Activated CD4-positive, alpha-beta T cell treated with anti-CD3 and anti-CD28 coated beads, Interleukin-10, Interleukin-2, amounts not matched to agents 100 ng/mL and 50 ng/mL, durations not matched to agents 16 hours and 8 hours (primary cell): ENCODE results near the gene NCKAP1.
"Not testable (repeated sequence)": the region's sequence is repeated elsewhere in the genome, so short reads cannot be mapped to it uniquely, and the experiment has no call there.

ENCODE experiments used
- DNase-seq: peaks from one replicate; pipeline ENCODE4 v3.0.0-alpha.2; 2020

The NCKAP1 gene

GRCh38 chr2:182999348-183000028 is 38.8 kb downstream of the NCKAP1 start:
- no peak for DNase-seq

GRCh38 chr2:182994228-182994912 is 43.9 kb downstream of the NCKAP1 start:
- DNase-seq = no peak

GRCh38 chr2:182982941-182983340 is 55.3 kb downstream of the NCKAP1 start:
- no peak for DNase-seq

DNA sequence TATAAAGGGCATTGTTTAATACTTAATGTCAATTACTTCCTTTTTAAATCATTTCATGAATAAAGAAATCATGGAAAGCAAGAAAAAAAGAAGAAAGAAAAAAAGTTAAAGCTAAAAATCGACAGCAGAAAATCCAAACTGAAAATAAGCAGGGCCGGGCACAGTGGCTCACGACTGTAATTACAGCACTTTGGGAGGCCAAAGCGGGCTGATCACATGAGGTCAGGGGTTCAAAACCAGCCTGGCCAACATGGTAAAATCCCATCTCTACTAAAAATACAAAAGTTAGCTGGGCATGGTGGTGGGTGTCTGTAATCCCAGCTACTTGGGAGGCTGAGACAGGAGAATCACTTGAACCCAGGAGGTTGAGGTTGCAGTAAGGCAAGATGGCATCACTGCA is 56.8 kb downstream of the NCKAP1 start:
- not testable (repeated sequence) for DNase-seq

- no peak for DNase-seq
Observed at GRCh38 chr2:182980652-182981051, 57.6 kb downstream of the NCKAP1 start.

DNA sequence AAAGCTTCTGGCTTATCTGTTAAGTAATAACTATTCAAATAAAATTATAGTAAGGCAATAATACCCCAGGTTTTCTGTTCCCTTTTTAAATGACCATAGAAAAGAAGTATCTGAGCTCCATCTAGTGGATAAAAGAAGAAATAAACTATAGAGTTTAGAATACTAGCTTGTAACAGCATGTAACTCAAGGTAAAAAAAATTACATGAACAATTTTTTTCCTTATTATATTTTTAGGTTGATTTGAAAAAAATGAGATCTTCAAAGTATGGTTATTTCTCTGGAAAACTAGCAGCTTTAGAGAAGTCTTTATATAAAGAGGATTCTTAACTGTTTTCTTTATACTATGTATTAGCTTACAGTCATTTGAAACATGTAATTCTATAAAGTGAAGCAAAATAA is 58.1 kb downstream of the NCKAP1 start:
- DNase-seq = peak; percentile 44

- no peak for DNase-seq
Observed at GRCh38 chr2:182977463-182977862, 60.8 kb downstream of the NCKAP1 start.

GRCh38 chr2:182973441-182974352 is 64.6 kb downstream of the NCKAP1 start:
- DNase-seq = no peak

- DNase-seq = no peak
Observed at GRCh38 chr2:182972548-182972942, 65.7 kb downstream of the NCKAP1 start.

- no peak for DNase-seq
Observed at GRCh38 chr2:182971820-182972547, 66.3 kb downstream of the NCKAP1 start.

DNA sequence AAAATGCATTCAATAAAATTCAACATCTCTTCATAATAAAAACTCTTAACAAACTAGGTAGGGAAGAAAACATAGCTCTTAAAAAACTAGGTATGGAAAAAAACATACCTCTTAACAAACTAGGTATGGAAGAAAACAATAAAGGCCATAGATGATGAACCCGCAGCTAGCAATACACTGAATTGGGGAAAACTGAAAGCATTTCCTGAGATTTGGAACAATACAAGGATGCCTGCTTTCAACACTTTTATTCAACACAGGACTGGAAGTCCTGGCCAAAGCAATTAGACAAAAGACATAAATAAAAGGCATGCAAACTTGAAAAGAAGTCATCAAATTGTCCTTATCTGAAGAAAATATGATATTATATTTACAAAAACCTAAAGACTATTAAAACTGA is 67.8 kb downstream of the NCKAP1 start:
- DNase-seq = no peak

DNA sequence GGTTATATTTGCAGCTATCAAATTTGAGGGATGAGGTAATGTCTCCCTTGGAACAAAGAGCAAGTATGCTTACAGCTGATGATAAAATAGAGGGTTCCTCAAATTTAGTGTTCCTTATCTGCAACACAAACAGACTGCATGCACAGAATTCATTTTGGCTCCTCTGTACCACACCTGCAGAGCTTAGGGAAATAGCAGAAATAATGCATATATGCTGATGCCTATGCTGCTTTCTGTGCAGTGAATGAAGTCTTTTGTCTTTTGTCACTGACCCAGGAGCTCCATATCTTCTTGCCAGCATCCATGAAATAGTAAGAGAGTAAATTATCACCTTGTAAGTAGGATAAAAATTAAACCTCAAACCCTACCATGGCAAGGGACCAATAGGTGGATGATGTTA is 69.8 kb downstream of the NCKAP1 start:
- no peak for DNase-seq

DNA sequence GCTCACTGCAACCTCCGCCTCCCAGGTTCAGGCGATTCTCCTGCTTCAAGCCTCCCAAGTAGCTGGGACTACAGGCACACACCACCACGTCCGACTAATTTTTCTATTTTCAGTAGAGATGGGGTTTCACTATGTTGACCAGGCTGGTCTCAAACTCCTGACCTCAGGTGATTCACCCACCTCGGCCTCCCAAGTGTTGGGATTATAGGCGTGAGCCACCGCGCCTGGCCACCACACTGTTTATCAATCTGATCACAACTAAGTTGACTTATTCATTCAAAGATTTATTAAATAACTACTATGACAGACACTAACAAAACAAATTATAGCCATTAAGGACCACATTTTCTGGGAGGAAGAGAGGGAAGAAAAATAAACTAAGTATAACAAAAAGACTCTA is 71.9 kb downstream of the NCKAP1 start:
- not testable (repeated sequence) for DNase-seq

DNA sequence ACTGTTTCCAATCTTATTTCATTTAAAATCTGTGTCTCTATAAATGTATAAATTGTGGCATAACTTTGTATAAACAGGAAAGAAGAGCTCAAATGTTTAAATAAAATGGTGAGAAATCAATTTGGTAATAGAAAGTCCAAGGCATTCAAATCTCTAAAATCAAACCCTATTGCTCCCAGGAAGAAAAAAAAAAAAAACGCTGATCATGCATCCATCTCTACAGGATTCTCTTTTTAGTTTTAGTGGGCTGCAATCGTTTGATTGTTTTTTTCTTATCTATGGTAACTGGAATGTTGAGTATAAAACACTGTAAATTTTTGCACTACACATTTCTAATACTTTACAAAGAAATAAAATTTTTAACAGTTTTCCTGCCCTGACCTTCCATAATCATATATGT is 75.6 kb downstream of the NCKAP1 start:
- no peak for DNase-seq

- not testable (repeated sequence) for DNase-seq
Observed at GRCh38 chr2:182960869-182961268, 77.4 kb downstream of the NCKAP1 start.

- no peak for DNase-seq
Observed at GRCh38 chr2:182954789-182955188, 83.5 kb downstream of the NCKAP1 start.

- DNase-seq = no peak
Observed at GRCh38 chr2:182952741-182953450, 85.4 kb downstream of the NCKAP1 start.

DNA sequence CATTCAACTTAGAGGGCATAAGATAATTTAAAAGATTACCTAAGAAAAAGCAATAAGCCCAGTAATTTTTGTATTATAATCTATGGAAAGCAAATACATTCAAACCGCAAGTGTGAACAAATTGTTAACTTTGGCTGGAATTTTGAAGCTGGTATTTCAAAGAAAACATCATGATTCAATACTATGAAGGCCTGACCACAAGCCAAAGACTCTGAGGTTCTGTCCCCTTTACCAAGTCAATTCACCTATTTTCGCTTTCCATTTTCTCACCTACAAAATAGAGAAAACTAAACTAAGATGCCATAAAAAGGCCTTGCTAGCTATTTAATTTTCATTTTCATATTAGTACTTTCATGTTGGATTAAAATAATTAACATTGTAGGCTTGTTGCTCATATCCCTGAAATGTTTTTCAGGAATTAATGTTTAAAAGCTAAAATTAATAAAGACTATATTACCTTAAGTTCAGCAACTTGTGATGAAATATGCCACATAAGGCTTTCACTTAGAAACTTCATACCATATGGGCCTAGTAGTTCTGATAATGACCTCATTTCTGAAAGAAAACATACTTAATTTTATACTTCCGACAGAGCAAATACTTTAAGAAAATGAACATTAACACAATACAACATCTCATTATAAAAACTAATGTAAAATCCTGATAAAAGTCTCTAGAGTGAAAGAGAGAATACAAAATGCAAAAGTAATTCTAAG is 86.2 kb downstream of the NCKAP1 start:
- peak; percentile 77 for DNase-seq

- no peak for DNase-seq
Observed at GRCh38 chr2:182950546-182950945, 87.7 kb downstream of the NCKAP1 start.

GRCh38 chr2:182949572-182950189 is 88.6 kb downstream of the NCKAP1 start:
- peak; percentile 62 for DNase-seq

DNA sequence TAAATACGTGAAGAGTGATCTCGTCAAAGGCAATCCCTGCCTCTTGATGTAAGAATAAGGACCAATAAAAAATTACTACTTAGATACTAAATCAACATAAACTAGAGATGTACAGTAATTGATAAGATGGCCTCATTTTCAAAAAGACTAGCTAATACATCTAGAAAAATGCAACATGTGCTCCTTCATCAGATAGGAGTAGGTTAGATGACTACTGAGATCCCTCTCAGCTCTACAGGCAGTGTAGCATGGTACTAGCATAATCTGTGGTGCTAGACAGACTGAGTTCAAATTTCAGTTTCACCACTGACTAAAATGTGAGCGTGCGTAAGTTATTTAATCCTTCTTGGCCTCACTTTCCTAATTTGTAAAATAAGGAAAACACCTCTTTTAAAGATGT is 89.2 kb downstream of the NCKAP1 start:
- peak; percentile 34 for DNase-seq
